SK-N-MC (cell line): ENCODE data around the gene PIK3CD.

Experiments used
- DNase-seq: peaks from one replicate; pipeline ENCODE4 v3.0.0-alpha.2; 2011; ENCODE audit warnings: low read depth, low spot score
- H3K27ac ChIP-seq: fragments of 200-600 bp; sonication (generic); 2 replicates; pipeline ENCODE4 v1.5.1; 2016; ENCODE audit warnings: mixed run types
- H3K36me3 ChIP-seq: fragments of 200-600 bp; sonication (generic); 2 replicates; pipeline ENCODE4 v1.6.1; 2017; ENCODE audit warnings: antibody characterized with exemption, low read length, mixed read lengths; ENCODE audit not compliant: insufficient read depth
- H3K4me3 ChIP-seq: fragments of 200-600 bp; sonication (generic); 2 replicates; pipeline ENCODE4 v1.5.1; 2016
- H3K9ac ChIP-seq: fragments of 200-600 bp; sonication (generic); 2 replicates; pipeline ENCODE4 v1.8.0; 2017; ENCODE audit warnings: mixed run types, mixed read lengths; ENCODE audit not compliant: insufficient read length
- H3K9me3 ChIP-seq: fragments of 200-600 bp; sonication (generic); 2 replicates; pipeline ENCODE4 v1.6.1; 2017; ENCODE audit warnings: low read depth, mild to moderate bottlenecking, antibody characterized with exemption, low read length, moderate library complexity, mixed read lengths
- EZH2 ChIP-seq: fragments of 200-600 bp; sonication (generic); IDR thresholded peaks from one replicate; pipeline ENCODE4 v1.6.1; 2017; ENCODE audit warnings: antibody characterized with exemption
- FOXP2 ChIP-seq: optimal IDR thresholded peaks from 2 replicates; pipeline ENCODE3; 2011; ENCODE audit warnings: mild to moderate bottlenecking, moderate library complexity; ENCODE audit not compliant: insufficient read depth; ENCODE audit errors: extremely low read length, control extremely low read depth
- POLR2AphosphoS5 ChIP-seq: IDR thresholded peaks from 2 replicates; pipeline ENCODE4 v1.6.1; 2012; ENCODE audit warnings: mild to moderate bottlenecking, low read depth, low read length, borderline replicate concordance

The PIK3CD gene

GRCh38 chr1:9651220-9651564 is 339 bp upstream of the PIK3CD start:
- H3K4me3 ChIP-seq: peak overlapping the region; percentile 80
- H3K9me3 ChIP-seq: no peaks in the 10 kb centered on the region
- H3K27ac ChIP-seq: no peak overlapping the region

GRCh38 chr1:9652379-9653209 is 1.1 kb downstream of the PIK3CD start:
- H3K9me3 ChIP-seq: no peaks in the 10 kb centered on the region
- no peak overlapping the region for H3K27ac ChIP-seq
- TF ChIP-seq POLR2AphosphoS5 (no peak), FOXP2 (no peak), EZH2 (no peak)
- peak overlapping the region; percentile 80 for H3K4me3 ChIP-seq
- DNase-seq: no peak
- no peaks in the 10 kb centered on the region for H3K36me3 ChIP-seq
- no peak overlapping the region for H3K9ac ChIP-seq

More at GRCh38 chr1:9651220-9651564, 339 bp upstream of the PIK3CD start:
- H3K9ac ChIP-seq: no peak overlapping the region
- DNase-seq: no peak
- no peak for TF ChIP-seq EZH2
- no peak for TF ChIP-seq POLR2AphosphoS5
- TF ChIP-seq FOXP2: no peak
- no peaks in the 10 kb centered on the region for H3K36me3 ChIP-seq

DNA sequence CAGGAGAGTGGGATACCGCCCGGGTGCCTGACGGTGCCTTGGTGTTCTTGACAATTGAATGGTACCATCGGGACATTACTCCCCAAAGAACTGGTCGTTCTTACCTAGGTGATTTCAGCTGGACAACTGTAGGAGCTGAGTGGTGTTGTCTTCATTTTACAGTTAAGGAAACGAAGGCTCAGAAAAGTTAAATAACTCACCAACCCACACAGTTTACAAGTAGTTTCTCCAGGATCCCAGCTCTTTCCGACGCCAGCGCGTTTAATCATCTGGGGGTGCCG is 1.6 kb downstream of the PIK3CD start:
- no peak overlapping the region for H3K9ac ChIP-seq

DNA sequence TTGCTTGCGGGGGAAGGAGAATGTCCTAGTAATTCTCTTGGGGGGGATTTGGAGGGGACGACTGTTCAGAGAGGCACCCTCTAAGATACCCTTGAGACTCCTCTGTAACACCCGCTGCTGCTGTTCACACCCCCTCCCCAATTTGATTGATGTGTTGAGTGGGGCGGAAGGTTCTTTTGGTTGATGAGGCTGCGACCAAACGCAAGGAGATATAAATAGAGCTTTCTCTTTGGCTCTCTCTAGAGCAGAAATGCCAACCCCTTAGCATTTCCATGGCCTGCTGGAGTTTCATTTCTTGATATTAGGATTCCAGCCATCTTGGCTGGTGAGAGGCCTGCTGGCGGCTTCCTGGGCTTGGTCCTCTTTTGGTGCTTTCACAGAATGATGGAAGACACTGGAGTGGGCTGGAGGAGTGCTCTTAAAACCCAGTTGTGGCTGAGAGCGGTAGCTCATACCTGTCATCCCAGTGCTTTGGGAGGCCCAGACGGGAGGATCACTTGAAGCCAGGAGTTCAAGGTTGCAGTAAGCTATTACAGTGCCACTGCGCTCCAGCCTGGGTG is 2.0 kb downstream of the PIK3CD start:
- no peak for DNase-seq
- no peak overlapping the region for H3K9ac ChIP-seq
- no peaks in the 10 kb centered on the region for H3K36me3 ChIP-seq
- H3K9me3 ChIP-seq: no peaks in the 10 kb centered on the region
- no peak overlapping the region for H3K4me3 ChIP-seq
- H3K27ac ChIP-seq: no peak overlapping the region
- TF ChIP-seq EZH2 (no peak), POLR2AphosphoS5 (no peak), FOXP2 (no peak)

More for the DNA sequence above, 1.6 kb downstream of the PIK3CD start:
- H3K9me3 ChIP-seq: no peaks in the 10 kb centered on the region
- no peak for DNase-seq
- no peak overlapping the region for H3K4me3 ChIP-seq
- H3K27ac ChIP-seq: no peak overlapping the region
- no peaks in the 10 kb centered on the region for H3K36me3 ChIP-seq
- no peak for TF ChIP-seq FOXP2
- no peak for TF ChIP-seq EZH2
- no peak for TF ChIP-seq POLR2AphosphoS5

GRCh38 chr1:9654051-9654833 is 2.7 kb downstream of the PIK3CD start:
- no peak overlapping the region for H3K27ac ChIP-seq

DNA sequence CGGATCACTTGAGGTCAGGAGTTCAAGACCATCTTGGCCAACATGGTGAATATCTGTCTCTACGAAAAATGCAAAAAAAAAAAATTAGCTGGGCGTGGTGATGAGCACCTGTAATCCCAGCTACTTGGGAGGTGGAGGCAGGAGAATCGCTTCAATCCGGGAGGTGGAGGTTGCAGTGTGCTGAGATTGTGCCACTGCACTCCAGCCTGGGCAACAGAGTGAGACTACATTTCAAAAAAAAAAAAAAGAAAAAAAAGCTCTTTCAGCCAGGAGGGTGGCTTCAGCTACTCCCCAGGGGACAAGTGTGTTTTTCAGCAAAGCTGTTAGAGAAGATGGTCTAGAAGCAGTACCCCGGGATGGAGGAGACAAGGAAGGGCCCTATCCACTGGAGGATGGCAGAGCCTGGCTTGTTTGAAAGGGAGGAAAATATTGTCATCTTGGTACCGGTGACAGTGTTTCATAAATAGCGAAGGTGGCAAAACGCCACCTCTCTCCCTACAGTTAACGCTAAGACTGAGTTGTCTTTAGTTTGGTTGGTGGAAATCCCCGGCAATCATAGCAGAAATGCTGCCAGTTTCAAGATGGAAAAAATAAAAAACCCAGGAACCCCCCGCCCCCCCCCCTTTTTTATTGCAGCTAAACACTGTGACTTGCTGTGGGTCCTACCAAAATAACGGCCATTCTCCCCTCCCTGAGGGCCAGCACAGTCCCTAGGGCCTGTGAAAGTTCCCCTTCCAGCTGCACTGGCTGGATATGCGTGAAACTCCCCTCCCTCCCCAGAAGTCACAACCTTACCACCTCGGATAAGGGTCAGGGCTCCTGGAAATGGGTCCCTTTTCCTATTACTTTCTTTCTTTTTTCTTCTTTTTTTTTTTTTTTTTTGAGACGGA is 3.5 kb downstream of the PIK3CD start:
- TF ChIP-seq FOXP2 (no peak), POLR2AphosphoS5 (no peak), EZH2 (no peak)
- no peaks in the 10 kb centered on the region for H3K36me3 ChIP-seq
- H3K9me3 ChIP-seq: no peaks in the 10 kb centered on the region
- DNase-seq: no peak
- H3K4me3 ChIP-seq: no peak overlapping the region
- H3K9ac ChIP-seq: no peak overlapping the region
- no peak overlapping the region for H3K27ac ChIP-seq

More at GRCh38 chr1:9654051-9654833, 2.7 kb downstream of the PIK3CD start:
- Histone ChIP-seq H3K36me3 (no peaks in the 10 kb centered on the region), H3K4me3 (no peak overlapping the region), H3K9me3 (no peaks in the 10 kb centered on the region), H3K9ac (no peak overlapping the region)
- no peak for DNase-seq
- TF ChIP-seq EZH2 (no peak), POLR2AphosphoS5 (no peak), FOXP2 (no peak)

GRCh38 chr1:9655836-9656235 is 4.3 kb downstream of the PIK3CD start:
- no peaks in the 10 kb centered on the region for H3K9me3 ChIP-seq
- H3K9ac ChIP-seq: no peak overlapping the region
- no peak overlapping the region for H3K27ac ChIP-seq
- H3K36me3 ChIP-seq: no peaks in the 10 kb centered on the region
- TF ChIP-seq FOXP2: no peak
- TF ChIP-seq POLR2AphosphoS5: no peak
- no peak for TF ChIP-seq EZH2
- DNase-seq: no peak
- H3K4me3 ChIP-seq: no peak overlapping the region
